Measurements from ENCODE around the gene NUP88.

NUP88 gene

DNA sequence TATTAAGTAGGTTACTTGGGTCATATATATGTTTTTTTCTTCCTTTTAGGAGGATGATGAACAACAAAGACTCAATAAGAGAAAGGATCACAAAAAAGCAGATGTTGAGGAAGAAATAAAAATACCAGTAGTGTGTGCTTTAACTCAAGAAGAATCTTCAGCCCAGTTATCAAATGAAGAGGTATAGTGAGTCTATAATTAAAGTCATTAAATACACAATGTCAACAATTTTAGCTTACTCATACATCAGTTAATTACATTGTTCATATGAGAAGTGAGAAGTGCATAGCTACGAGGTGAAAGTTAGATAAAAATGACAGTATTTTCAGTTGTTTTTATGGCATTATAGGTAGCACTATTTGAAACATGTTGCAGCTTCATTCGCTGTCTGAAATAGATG lies 65.2 kb downstream of the NUP88 start:
- no peak for DNase-seq

DNA sequence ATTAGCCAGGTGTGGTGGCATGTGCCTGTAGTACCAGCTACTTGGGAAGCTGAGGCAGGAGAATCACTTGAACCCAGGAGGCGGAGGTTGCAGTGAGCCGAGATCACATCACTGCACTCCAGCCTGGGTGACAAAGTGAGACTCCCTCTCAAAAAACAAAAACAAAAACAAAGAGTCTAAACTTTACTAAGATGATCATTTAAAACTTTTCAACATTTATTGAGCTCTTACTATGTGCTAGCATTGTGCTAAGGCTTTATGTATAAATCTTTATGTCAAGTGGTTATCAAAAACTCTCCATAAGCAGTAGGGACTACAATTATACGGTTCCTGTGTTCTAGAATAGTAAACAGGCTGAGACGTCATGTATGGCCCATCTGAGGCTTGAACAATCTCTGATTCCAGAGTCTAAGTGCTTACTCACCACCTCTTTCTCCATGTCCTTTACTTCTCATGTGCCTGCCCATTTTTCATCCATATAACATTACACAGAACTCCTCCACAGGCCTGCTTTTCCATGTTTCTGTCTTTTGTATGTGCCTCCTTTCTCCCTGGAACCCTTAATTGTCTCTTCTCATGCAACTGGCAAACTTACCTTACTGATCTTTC lies 66.7 kb downstream of the NUP88 start:
- DNase-seq, result no peak

DNA sequence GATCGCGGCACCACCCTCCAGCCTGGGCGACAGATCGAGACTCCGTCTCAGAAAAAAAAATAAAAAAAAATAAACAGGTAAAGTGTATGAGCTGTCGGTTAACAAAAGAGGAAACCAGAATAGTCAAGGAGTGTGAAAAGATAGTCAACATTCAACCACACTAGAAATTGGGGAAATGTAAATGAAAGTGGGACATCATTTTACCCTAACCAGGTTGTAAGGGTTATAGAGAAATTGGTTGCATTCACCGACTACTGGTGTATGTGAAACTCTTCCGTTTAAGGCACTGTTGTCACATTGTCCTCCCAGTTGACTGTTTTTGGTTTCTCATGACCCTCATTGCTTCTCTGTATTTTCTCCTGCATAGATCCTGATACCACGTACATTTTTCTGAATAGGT lies 74.5 kb downstream of the NUP88 start:
- DNase-seq, result no peak

All from CD4-positive, alpha-beta T cell treated with Interleukin-15 for 1 hour (primary cell).